T47D (cell line): ENCODE measurements around the gene CNOT2.

Experiments
- DNase-seq, 2 experiments: peaks; one replicate each; pipeline versions ENCODE4 v3.0.0 to v3.0.0-alpha.2; 2011 to 2012; ENCODE audit warnings: low read depth in 1 of 2, low spot score in 1 of 2
- JUND ChIP-seq: IDR thresholded peaks from 2 replicates; pipeline ENCODE4 v1.6.1; 2012; ENCODE audit warnings: low read depth
- in situ Hi-C: cut with HindIII; loops from 2 replicates; pipeline ENCODE4 v1.10.0; 2016; ENCODE audit warnings: low sequenced_read_pairs, low pct_unique_long_range_greater_than_20kb

Gene CNOT2

GRCh38 chr12:70258605-70259403 is 15.6 kb downstream of the CNOT2 start:
- no peak for TF ChIP-seq JUND
- DNase-seq = peak in 1 of 2 experiments; percentile 65
- in situ Hi-C loops = no loop called here

- no peak for DNase-seq
- in situ Hi-C loops = no loop called here
- TF ChIP-seq JUND = no peak
These were observed 17.4 kb downstream of the CNOT2 start for GRCh38 chr12:70260646-70261045.

- in situ Hi-C loops = no loop called here
- DNase-seq = no peak
- no peak for TF ChIP-seq JUND
These were observed 21.0 kb downstream of the CNOT2 start for GRCh38 chr12:70264067-70264867.

GRCh38 chr12:70265132-70265531 is 21.9 kb downstream of the CNOT2 start:
- in situ Hi-C loops = no loop called here

GRCh38 chr12:70267550-70267949 is 24.3 kb downstream of the CNOT2 start:
- TF ChIP-seq JUND = no peak
- in situ Hi-C loops = no loop called here
- no peak for DNase-seq

More at GRCh38 chr12:70265132-70265531, 21.9 kb downstream of the CNOT2 start:
- no peak for TF ChIP-seq JUND
- DNase-seq = no peak

- in situ Hi-C loops = no loop called here
- no peak for DNase-seq
- TF ChIP-seq JUND = no peak
These were observed 25.7 kb downstream of the CNOT2 start for GRCh38 chr12:70268972-70269371.

- DNase-seq = no peak
- in situ Hi-C loops = no loop called here
- TF ChIP-seq JUND = no peak
These were observed 26.9 kb downstream of the CNOT2 start for GRCh38 chr12:70270108-70270507.

- in situ Hi-C loops = no loop called here
- no peak for DNase-seq
- no peak for TF ChIP-seq JUND
These were observed 27.8 kb downstream of the CNOT2 start for GRCh38 chr12:70271025-70271424.

GRCh38 chr12:70272510-70272909 is 29.3 kb downstream of the CNOT2 start:
- no peak for TF ChIP-seq JUND
- in situ Hi-C loops = no loop called here
- DNase-seq = no peak

GRCh38 chr12:70275045-70275444 is 31.8 kb downstream of the CNOT2 start:
- in situ Hi-C loops = no loop called here

GRCh38 chr12:70277973-70278372 is 34.7 kb downstream of the CNOT2 start:
- in situ Hi-C loops = no loop called here
- TF ChIP-seq JUND = no peak
- DNase-seq = no peak

More at GRCh38 chr12:70275045-70275444, 31.8 kb downstream of the CNOT2 start:
- TF ChIP-seq JUND = no peak
- no peak for DNase-seq

GRCh38 chr12:70278945-70279344 is 35.7 kb downstream of the CNOT2 start:
- in situ Hi-C loops = no loop called here
- no peak for DNase-seq

GRCh38 chr12:70283232-70283631 is 40.0 kb downstream of the CNOT2 start:
- TF ChIP-seq JUND = no peak
- DNase-seq = no peak
- in situ Hi-C loops = no loop called here

More at GRCh38 chr12:70278945-70279344, 35.7 kb downstream of the CNOT2 start:
- TF ChIP-seq JUND = no peak
